DOHH2 (cell line): ENCODE data around the gene CLIC5.
A peak's percentile ranks its signal among the peaks of the same experiment; 100 is the strongest.

ENCODE experiments used
- H3F3A ChIP-seq: fragments of 200-600 bp; sonication (generic), shearing (Covaris generic); 2 replicates; pipeline ENCODE4 v1.6.0; 2016; ENCODE audit warnings: antibody characterized with exemption, mild to moderate bottlenecking; ENCODE audit not compliant: control insufficient read depth, insufficient read depth
- H3K27ac ChIP-seq: fragments of 200-600 bp; sonication (generic); 2 replicates; pipeline ENCODE4 v1.5.1; 2014; ENCODE audit warnings: low read depth, mild to moderate bottlenecking, low read length, moderate library complexity
- H3K27me3 ChIP-seq: fragments of 200-600 bp; sonication (generic); 2 replicates; pipeline ENCODE4 v1.6.1; 2014; ENCODE audit warnings: mild to moderate bottlenecking, low read length, mixed read lengths; ENCODE audit not compliant: control insufficient read depth
- H3K36me3 ChIP-seq: fragments of 200-600 bp; sonication (generic); 2 replicates; pipeline ENCODE4 v1.6.1; 2014; ENCODE audit warnings: mild to moderate bottlenecking, low read length, moderate library complexity, mixed read lengths; ENCODE audit not compliant: control insufficient read depth
- H3K4me1 ChIP-seq: fragments of 200-600 bp; sonication (generic); 2 replicates; pipeline ENCODE4 v1.6.1; 2014; ENCODE audit warnings: mild to moderate bottlenecking, low read length, mixed read lengths; ENCODE audit not compliant: control insufficient read depth
- H3K4me2 ChIP-seq: fragments of 200-600 bp; sonication (generic); 2 replicates; pipeline ENCODE4 v1.6.0; 2014; ENCODE audit warnings: mild to moderate bottlenecking, low read length, moderate library complexity
- H3K4me3 ChIP-seq: fragments of 200-600 bp; sonication (generic); 2 replicates; pipeline ENCODE4 v1.5.1; 2014; ENCODE audit warnings: mild to moderate bottlenecking, low read length, mixed read lengths
- H3K79me2 ChIP-seq: fragments of 200-600 bp; sonication (generic); 2 replicates; pipeline ENCODE4 v1.6.1; 2014; ENCODE audit warnings: mild to moderate bottlenecking, low read length, mixed read lengths; ENCODE audit not compliant: control insufficient read depth
- H3K9me2 ChIP-seq: fragments of 200-600 bp; sonication (generic); replicated peaks from 2 replicates; pipeline ENCODE4 v1.6.1; 2014; ENCODE audit warnings: mild to moderate bottlenecking, low read length, mixed read lengths; ENCODE audit not compliant: control insufficient read depth
- H3K9me3 ChIP-seq: fragments of 200-600 bp; sonication (generic); 2 replicates; pipeline ENCODE4 v1.6.1; 2014; ENCODE audit warnings: antibody characterized with exemption, low read length, mixed read lengths; ENCODE audit not compliant: control insufficient read depth, insufficient read depth
- H4K20me1 ChIP-seq: fragments of 200-600 bp; sonication (generic); 2 replicates; pipeline ENCODE4 v1.6.0; 2014; ENCODE audit warnings: low read depth, mild to moderate bottlenecking, antibody characterized with exemption, low read length, moderate library complexity; ENCODE audit not compliant: control insufficient read depth, insufficient read depth
- CTCF ChIP-seq: fragments of 200-600 bp; sonication (generic); IDR thresholded peaks from one replicate; pipeline ENCODE4 v1.5.1; 2014; ENCODE audit warnings: antibody characterized with exemption, mild to moderate bottlenecking, low read depth, low read length; ENCODE audit not compliant: poor library complexity, severe bottlenecking
- EZH2phosphoT487 ChIP-seq: fragments of 200-600 bp; sonication (generic); IDR thresholded peaks from 2 replicates; pipeline ENCODE4 v1.6.1; 2017; ENCODE audit warnings: borderline replicate concordance, mild to moderate bottlenecking, antibody characterized with exemption, low read length, moderate library complexity, mixed read lengths

Gene CLIC5

GRCh38 chr6:45922728-45923351 lies 92.8 kb downstream of the CLIC5 start:
- H3K27ac ChIP-seq, result no peak overlapping the region
- H3K9me3 ChIP-seq, result no peaks in the 10 kb centered on the region
- no peaks in the 10 kb centered on the region for H3K4me1 ChIP-seq
- H4K20me1 ChIP-seq, result no peaks in the 10 kb centered on the region
- H3K36me3 ChIP-seq, result no peaks in the 10 kb centered on the region
- no peaks in the 10 kb centered on the region for H3K79me2 ChIP-seq
- no peaks in the 10 kb centered on the region for H3K9me2 ChIP-seq
- TF ChIP-seq CTCF (peak; percentile 60), EZH2phosphoT487 (no peak)
- H3K4me2 ChIP-seq, result no peak overlapping the region
- H3K27me3 ChIP-seq, result peaks cover 36% of the 10 kb centered on the region
- no peak overlapping the region for H3K4me3 ChIP-seq
- H3F3A ChIP-seq, result no peaks in the 10 kb centered on the region

DNA sequence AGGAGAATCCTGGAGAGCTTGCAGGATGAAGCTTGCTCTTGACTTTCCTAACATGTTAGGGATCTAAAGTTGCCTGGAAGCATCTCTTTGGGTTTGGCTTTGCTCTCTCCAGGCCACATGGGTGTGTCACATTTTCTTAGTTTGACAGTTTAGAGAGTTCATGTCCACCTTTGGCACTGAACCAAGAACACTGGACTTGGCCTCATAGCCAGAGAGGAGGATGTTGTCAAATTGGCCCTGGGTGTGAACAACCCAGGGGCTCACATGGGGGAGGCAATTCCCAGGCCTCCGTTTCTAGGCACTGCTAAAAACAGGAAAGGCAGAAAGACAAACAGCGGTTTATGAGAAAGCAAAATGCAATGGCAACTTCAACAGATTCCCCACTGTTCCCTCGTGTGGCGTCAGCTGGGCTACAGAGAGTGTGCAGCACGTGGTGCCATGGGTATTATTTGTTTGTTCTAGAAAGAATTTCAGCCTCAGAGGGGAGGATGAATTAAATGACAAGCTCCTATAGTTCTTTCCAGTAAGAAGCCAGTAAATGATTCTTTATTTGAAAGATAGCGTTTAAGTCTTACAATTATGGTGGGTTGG lies 93.9 kb downstream of the CLIC5 start:
- Histone ChIP-seq H3K27ac (no peak overlapping the region), H3K79me2 (no peaks in the 10 kb centered on the region), H3K4me1 (no peaks in the 10 kb centered on the region), H4K20me1 (no peaks in the 10 kb centered on the region), H3K9me2 (no peaks in the 10 kb centered on the region), H3K4me2 (no peak overlapping the region), H3K36me3 (no peaks in the 10 kb centered on the region), H3F3A (no peaks in the 10 kb centered on the region), H3K27me3 (peaks cover 35% of the 10 kb centered on the region), H3K4me3 (no peak overlapping the region), H3K9me3 (no peaks in the 10 kb centered on the region)
- TF ChIP-seq EZH2phosphoT487, result no peak
- TF ChIP-seq CTCF, result no peak

GRCh38 chr6:45920819-45921511 lies 94.7 kb downstream of the CLIC5 start:
- no peaks in the 10 kb centered on the region for H3F3A ChIP-seq
- peaks cover 34% of the 10 kb centered on the region for H3K27me3 ChIP-seq
- no peaks in the 10 kb centered on the region for H3K4me1 ChIP-seq
- H3K79me2 ChIP-seq, result no peaks in the 10 kb centered on the region
- H3K9me3 ChIP-seq, result no peaks in the 10 kb centered on the region
- no peak overlapping the region for H3K4me2 ChIP-seq
- H4K20me1 ChIP-seq, result no peaks in the 10 kb centered on the region
- H3K4me3 ChIP-seq, result no peak overlapping the region
- H3K36me3 ChIP-seq, result no peaks in the 10 kb centered on the region
- TF ChIP-seq EZH2phosphoT487, result no peak
- TF ChIP-seq CTCF, result no peak
- H3K9me2 ChIP-seq, result no peaks in the 10 kb centered on the region
- no peak overlapping the region for H3K27ac ChIP-seq
